IPS-NIHi7 (cell line): Measurements from ENCODE around the gene SNTG2.
"Not testable (repeated sequence)": the region's sequence is repeated elsewhere in the genome, so short reads cannot be mapped to it uniquely, and the experiment has no call there.

Experiments
- DNase-seq: peaks from one replicate; pipeline ENCODE4 v3.0.0; 2012; ENCODE audit warnings: mixed read lengths; ENCODE audit errors: extremely low spot score

Gene SNTG2

GRCh38 chr2:1173528-1173927 is 222.9 kb downstream of the SNTG2 start:
- DNase-seq: no peak

- no peak for DNase-seq
These were observed 231.2 kb downstream of the SNTG2 start for GRCh38 chr2:1181893-1182292.

- DNase-seq: no peak
These were observed 232.7 kb downstream of the SNTG2 start for GRCh38 chr2:1183300-1183699.

- DNase-seq: no peak
These were observed 235.8 kb downstream of the SNTG2 start for GRCh38 chr2:1186421-1186820.

- no peak for DNase-seq
These were observed 236.5 kb downstream of the SNTG2 start for GRCh38 chr2:1187189-1187588.

- DNase-seq: no peak
These were observed 241.5 kb downstream of the SNTG2 start for GRCh38 chr2:1192121-1192520.

- DNase-seq: no peak
These were observed 243.2 kb downstream of the SNTG2 start for GRCh38 chr2:1193801-1194200.

GRCh38 chr2:1203772-1204171 is 253.1 kb downstream of the SNTG2 start:
- DNase-seq: no peak

- no peak for DNase-seq
These were observed 255.2 kb downstream of the SNTG2 start for GRCh38 chr2:1205853-1206252.

- no peak for DNase-seq
These were observed 257.4 kb downstream of the SNTG2 start for GRCh38 chr2:1207962-1208510.

- no peak for DNase-seq
These were observed 257.9 kb downstream of the SNTG2 start for GRCh38 chr2:1208522-1208921.

- DNase-seq: no peak
These were observed 258.6 kb downstream of the SNTG2 start for GRCh38 chr2:1209246-1209645.

- DNase-seq: no peak
These were observed 259.1 kb downstream of the SNTG2 start for GRCh38 chr2:1209761-1210160.

GRCh38 chr2:1210352-1210751 is 259.7 kb downstream of the SNTG2 start:
- no peak for DNase-seq

GRCh38 chr2:1219901-1220573 is 269.4 kb downstream of the SNTG2 start:
- DNase-seq: no peak

- DNase-seq: no peak
These were observed 271.4 kb downstream of the SNTG2 start for GRCh38 chr2:1222056-1222455.

GRCh38 chr2:1223791-1224190 is 273.1 kb downstream of the SNTG2 start:
- no peak for DNase-seq

GRCh38 chr2:1224901-1225300 is 274.3 kb downstream of the SNTG2 start:
- no peak for DNase-seq

GRCh38 chr2:1226766-1227165 is 276.1 kb downstream of the SNTG2 start:
- DNase-seq: no peak

GRCh38 chr2:1227274-1227900 is 276.7 kb downstream of the SNTG2 start:
- DNase-seq: no peak

- DNase-seq: not testable (repeated sequence)
These were observed 278.9 kb downstream of the SNTG2 start for GRCh38 chr2:1229596-1229995.

- DNase-seq: no peak
These were observed 279.7 kb downstream of the SNTG2 start for GRCh38 chr2:1230155-1230893.
